Suprapubic skin (tissue), 3 donors: ENCODE results near the gene KIF16B.

Source experiments
- POLR2A ChIP-seq, 2 donors: fragments of 450-650 bp; IDR thresholded peaks; one replicate each; pipeline ENCODE4 v1.6.1; 2017; ENCODE audit warnings: antibody characterized with exemption in 2 of 2, mild to moderate bottlenecking in 2 of 2, moderate library complexity in 2 of 2
- TF ChIP-seq, protein P1 (sequence below), 2 donors: fragments of 200-600 bp in 1 of 2; fragments of 450-650 bp in 1 of 2; sonication (generic) in 1 of 2; IDR thresholded peaks; one replicate each; pipeline ENCODE4 v1.5.1; 2016 to 2019; ENCODE audit warnings: antibody characterized with exemption in 2 of 2, mild to moderate bottlenecking in 1 of 2, moderate library complexity in 1 of 2

DNA sequence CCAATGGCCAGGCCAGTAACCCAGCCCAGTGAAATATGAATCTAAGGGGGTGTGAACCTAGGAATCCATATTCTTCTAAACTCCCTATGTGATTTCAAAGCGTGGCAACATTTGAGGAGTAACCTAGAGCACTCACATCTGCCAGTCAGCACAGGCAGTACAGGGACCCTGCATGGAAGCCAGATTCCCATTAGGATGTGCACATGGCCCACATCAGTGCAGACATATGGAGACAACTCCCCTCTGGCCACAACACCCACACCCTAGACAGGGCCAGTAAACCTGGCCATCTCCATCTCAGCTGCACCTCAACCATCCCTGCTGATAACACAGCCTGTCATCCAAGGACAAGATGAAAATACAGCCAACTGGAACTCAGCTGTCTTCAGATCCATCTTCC, 56.5 kb downstream of the KIF16B start:
- TF ChIP-seq, protein P1, sequence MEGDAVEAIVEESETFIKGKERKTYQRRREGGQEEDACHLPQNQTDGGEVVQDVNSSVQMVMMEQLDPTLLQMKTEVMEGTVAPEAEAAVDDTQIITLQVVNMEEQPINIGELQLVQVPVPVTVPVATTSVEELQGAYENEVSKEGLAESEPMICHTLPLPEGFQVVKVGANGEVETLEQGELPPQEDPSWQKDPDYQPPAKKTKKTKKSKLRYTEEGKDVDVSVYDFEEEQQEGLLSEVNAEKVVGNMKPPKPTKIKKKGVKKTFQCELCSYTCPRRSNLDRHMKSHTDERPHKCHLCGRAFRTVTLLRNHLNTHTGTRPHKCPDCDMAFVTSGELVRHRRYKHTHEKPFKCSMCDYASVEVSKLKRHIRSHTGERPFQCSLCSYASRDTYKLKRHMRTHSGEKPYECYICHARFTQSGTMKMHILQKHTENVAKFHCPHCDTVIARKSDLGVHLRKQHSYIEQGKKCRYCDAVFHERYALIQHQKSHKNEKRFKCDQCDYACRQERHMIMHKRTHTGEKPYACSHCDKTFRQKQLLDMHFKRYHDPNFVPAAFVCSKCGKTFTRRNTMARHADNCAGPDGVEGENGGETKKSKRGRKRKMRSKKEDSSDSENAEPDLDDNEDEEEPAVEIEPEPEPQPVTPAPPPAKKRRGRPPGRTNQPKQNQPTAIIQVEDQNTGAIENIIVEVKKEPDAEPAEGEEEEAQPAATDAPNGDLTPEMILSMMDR (IDR thresholded peaks at IDR 0.05): no peak
- TF ChIP-seq POLR2A (IDR thresholded peaks at IDR 0.05): no peak
